ELF-1 (cell line): Measurements from ENCODE around the gene COL5A1.
A peak's percentile ranks its signal among the peaks of the same experiment; 100 is the strongest.

ENCODE experiments used
- DNase-seq: peaks from one replicate; pipeline ENCODE4 v3.0.0-alpha.2; 2016; ENCODE audit warnings: low read depth, low spot score

Gene COL5A1

DNA sequence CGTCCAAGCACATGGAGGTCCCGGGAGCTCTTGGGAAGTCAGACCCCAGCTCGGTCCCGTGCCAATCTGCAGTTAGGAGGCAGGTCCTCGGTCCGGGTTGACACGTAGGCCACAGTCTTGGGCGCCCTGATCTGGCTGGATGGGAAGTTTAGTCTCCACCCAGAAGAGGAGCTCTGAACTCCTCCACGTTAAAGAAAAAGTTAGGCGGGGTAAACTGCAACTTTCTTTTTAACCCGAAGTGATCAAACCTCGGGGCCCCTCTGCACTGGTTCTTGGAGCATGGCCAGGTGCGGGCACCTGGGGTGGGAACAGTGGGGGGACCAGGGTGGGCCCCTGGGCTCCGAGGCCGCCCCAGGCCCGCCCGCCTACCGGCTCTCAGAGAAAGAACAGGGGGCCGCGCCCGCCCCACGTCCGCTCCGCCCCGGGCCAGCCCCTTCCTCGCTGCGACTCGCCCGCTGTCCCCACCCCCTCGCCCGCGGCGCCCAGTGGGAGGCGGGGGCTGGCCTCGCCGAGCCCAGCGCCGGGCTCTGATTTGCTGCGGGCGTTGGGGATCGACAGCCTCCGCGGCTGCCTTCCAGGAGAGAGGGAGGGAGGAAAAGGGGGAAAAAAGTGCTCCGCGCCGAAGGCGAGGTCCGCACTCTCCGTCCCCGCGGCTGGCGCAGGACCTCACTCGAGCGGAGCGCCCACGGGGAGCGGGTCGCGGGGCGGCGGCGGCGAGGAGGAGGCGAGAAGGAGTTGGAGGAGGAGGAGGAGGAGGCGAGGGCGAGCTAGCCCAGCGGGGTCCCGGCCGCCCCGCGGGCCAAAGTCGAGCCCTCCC, at the start of gene COL5A1:
Gene COL5A1, plus strand, starts transcription at position 631 of the 817 bp plus-strand sequence. CDS start 385 bp downstream, outside the sequence.
- peak; percentile 93 for DNase-seq

DNA sequence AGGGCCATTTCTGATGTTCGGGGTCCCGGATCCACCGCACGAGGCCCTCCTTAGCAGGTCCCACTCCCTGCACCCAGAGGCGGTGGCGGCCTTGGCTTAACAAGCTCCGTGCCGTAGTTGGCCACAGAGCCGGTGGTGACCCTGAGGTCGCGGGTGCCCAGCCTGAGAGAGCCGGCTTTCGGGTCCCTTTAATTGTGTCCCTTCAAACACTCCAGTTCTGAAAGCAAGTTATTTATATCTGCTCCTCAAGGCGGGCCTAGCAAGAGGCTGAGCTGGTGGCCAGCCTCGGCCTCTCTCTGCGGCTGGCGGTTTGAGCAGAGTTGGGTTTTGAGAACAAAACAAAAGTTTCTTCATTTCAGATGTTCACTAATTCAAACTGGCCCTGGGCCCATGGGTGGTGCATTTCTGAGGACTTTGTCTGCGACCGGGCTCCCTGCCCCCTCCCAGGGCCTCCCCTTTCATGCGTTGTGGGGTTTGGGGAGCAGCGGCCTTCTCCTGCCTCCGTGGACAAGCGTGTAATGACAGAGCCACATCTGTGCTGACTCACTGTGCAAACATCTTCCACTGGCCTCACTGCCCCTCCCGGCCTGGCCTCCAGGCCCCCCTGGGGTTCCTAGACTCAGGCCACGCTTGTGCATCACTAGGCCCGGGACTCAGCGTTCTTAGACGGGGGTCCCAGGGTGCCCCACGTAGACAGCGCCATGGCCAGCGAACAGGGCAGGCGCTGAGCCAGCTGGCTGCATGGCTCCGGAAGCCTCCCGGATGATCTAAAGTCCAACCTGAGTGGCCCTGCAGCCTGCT, 49.4 kb upstream of the COL5A1 start:
- no peak for DNase-seq

DNA sequence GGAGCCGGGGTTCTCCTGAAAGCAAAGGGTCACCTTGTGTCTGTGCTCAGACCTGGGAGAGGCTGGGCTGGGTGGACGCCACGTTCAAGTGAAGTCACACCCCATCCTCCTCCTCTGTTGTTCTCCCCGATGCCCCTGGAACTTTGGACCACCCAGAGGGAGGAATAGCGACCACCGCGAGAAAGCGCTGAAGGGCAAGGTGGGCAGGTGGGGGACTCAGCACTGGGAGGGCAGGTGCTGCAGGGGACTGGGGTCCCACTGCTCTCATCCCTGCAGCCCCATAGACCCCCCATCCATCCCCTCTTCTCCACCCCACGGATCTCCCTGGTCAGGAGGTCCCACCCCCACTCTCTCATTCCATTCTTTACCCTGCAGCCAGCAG, 48.8 kb upstream of the COL5A1 start:
- DNase-seq: no peak

DNA sequence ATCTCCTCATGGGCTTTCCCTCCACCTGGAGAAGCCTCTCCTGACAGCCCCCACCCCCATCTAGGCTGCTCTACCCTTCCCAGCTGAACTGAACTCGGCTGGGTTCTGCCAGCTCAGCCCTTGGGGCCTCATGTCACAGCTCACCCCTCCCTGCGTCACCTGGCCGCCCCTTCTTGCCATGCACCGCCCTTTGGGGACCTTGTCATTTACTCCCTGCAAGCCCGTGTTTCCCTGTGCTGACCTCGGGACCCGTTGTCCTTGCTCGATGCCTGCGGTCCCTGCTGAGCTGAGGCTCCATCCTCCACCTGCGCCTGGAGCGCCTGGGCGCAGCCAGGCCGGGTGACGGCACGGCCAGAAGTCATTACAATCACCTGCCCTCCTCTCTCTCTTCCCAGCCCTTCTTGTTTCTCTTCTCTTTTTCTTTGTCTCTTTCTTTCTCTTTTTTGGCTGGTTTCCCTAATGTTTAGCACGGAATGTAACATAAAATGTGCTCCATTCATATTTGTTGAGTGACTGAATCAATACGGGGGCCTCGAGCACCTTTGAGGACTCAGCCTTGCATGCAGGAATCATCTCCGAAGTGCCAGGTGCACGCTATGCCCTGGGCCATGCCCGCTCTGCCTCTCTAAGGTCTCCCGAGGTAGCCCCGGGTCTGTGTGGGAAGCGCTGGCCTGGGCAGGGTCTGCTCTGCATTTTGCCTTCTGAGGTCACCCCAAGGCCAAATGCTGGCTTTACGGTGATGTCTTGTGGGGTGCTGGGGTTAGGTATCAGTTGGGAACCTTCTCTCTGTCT, 48.1 kb upstream of the COL5A1 start:
- no peak for DNase-seq

DNA sequence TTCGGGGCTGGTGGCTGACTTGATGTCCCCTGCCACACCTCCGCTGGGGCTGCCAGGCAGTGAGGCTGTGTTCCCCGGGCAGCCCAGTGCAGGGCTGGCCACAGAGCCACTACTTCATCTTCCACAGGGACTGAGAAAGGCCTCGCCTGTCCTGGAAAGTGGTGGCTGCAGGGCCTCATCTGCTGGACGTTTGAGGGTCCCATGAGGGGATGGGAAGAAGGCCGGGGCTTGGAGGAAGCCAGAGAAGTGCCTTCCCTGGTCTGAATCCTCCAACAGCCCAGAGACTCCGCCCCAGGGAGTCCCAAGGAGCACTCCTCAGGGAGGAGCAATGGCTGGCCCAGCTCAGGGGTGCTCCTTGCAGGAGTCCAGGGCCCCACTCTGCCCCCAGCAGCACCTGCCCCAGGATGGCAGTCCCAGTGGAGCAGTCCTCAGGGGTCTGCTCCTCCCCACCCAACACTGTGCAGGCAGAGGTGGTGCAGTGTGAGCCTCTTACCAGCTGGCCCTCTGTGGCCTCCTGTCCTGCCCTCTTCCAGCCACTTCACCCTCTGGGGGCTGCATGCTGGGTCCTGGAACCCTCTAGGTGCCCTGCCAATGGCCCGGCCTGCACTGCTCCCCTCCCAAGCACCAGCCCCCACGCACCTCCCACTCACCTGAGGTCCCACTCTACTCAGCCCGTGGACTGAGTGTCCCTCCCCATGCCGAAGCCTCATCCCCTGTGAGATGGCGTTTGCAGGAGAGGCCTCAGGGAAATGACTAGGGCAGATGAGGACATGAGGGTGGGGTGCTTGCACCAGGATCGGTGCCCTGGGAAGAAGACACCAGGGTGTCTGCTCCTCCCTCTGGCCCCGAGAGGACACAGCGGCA, 47.3 kb upstream of the COL5A1 start:
- DNase-seq: no peak

DNA sequence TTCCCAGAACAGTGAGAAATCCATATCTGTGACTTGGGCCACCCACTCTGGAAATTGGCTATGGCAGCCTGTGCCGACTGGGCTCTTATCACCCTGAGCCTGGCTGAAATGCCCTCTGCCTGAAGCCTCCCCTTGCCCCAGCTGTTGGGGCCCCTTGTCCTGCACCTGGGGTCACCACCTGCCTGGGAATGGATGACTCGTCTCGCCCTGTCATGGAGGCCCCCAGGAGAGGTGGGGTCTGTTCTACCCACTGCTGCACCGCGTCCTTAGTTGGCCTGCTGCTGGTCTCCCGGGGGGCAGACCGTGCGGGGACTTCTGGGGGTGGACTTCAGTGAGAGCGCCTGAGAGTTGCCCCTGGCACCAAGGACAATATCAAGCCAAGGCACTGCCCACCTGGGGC, 46.6 kb upstream of the COL5A1 start:
- DNase-seq: no peak

DNA sequence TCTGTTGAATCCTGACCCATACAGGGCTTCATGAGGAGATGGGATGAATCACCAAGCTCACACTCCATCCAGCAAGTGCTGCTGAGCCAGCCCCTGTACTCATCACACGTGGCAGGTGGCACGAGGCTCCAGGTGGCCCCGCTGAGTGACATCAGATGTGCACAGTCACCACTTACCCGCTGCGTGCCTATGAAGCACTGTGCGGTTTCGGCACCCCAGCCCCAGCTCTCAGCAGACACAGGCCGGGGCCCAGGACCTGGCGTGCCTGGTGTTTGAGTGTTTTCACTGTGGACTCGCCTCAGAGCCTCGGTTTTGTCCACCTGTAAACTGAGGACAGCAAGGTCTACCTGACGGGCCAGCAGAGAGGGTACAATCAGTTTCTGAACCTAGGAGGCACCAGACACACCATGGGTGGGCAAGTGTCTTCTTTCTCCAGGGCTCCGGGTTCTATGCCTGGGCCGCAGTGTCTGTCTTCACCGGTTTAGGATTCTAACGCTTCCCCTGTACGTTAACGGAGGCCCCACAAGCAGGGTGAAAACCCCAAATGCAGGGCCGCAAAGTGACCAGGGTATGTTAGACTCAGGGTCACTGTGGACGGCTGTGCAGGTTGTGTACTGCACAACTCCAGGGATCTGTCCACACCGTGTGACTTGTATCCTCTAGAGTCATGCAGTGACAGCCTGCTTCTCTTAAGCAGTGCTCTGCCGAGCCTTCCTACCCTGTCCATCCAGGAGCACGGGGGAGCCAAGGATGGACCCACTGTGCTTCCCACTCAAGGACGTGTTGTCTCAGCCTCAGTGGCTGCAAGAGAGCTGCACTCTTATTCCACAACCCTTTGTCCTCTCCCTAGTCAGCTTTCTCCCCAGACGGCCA, 44.3 kb upstream of the COL5A1 start:
- DNase-seq: no peak

DNA sequence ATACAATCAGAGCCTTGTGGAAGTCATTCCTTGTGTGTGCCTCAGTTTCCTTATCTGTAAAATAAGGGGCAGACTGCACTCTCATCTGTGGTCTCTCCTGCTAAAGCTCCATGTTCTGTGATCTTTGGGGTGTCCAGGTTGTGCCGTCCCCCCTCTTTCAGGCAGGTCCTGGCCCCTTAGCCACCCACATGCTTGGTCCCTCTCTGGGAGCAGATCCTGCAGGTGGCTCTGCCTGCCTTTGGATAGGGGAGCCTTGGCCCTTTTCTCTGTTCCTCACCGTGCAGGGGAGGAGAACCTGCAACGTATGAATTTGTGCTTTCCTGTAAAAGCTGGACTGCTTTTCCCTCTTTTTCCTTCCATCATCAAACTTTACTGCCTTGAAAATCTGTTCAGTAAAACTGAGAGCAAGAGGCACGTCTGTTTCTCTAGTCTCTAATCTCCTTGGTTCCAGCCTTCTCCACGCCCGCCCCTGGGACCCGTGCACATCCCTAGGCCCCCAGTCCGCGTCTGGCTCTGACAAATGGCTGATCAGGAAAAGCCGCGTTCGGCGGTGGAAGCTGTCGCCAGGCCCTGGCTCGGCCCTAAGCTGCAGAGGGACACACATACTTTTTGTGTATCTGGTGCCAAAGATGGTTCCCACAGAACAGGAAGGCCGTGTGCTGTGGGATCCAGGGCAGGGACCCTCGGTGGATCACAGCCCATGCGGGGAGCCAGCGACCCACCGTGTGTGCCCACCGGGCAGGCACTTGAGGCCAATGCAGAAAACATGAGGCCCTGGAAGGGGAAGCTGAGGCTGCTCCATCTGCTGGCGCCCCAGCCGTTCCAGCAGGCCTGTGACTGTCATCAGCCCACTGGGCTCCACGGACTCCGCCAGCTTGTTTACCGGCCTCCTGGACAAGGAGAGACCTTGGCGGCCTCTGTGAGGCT, 43.4 kb upstream of the COL5A1 start:
- DNase-seq: peak; percentile 53

DNA sequence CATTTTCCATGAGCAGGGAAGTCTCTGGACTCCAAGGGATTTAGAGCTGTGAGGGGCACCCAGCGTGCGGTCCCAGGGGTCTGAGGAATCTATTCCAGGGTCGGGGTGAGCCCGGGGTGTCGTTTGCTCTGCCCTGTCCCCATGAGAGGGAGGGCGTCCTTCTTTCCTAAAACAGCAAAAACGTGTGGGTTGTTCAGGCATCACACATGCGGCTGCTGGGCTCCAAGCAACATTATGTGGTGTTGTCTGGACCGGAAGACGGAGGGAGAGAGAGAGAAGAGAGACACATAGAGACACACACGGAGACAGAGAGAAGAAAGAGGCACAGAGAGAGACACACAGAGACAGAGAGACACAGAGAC, 42.7 kb upstream of the COL5A1 start:
- no peak for DNase-seq

DNA sequence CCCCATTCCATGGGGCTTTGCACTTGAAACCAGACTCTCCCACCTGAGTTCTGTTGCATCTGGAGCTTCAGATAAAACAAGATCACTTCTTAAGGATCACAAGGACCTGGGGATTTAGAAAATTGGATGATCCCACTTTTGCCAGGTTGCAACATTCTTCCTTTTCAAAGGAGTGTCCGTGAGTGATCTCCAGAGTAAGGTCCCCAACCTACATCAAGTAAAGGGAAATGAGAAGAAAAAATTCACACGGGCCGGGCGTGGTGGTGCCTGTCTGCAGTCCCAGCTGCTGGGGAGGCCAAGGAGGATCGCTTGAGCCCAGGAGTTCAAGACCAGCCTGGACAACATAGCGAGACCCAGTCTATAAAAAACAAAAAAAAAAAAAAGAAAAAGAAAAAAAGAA, 41.2 kb upstream of the COL5A1 start:
- peak; percentile 39 for DNase-seq

DNA sequence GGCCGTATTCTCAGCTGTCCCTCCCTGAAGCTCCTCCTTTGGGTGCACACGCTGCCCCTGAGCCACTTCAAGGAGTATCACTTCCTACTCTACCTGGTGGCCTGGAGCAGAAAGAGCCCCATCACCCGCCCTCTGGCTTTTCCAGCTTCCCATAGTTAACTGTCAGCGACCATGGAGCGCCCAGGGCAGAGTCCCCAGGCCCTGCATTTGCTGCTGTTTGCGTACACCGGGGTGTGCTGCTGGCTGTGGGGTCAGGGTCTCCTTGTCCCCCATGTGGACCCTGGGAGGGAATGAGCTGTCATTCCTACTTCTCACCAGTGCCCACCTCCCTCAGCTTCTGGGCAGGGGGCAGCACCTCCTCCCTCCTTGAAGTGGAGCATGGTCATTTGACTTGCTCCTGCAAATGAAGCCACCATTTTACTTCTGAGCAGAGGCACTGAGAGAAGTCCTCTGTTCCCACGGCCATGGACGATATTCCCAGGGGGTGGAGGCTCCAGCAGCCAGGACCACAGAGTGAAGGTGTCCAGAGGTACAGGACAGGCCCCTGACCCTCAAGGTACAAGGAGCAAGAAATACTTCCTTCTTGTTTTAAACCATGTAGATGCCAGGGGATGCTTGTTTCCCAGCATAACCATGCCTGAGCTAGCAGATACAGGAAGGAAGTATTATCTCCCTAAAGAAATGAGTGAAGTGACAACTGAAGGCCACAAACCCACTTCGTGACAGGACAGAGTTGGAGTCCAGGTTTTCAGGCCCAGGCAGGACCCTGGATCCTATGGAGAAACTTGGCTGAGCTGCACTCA, 40.6 kb upstream of the COL5A1 start:
- no peak for DNase-seq

DNA sequence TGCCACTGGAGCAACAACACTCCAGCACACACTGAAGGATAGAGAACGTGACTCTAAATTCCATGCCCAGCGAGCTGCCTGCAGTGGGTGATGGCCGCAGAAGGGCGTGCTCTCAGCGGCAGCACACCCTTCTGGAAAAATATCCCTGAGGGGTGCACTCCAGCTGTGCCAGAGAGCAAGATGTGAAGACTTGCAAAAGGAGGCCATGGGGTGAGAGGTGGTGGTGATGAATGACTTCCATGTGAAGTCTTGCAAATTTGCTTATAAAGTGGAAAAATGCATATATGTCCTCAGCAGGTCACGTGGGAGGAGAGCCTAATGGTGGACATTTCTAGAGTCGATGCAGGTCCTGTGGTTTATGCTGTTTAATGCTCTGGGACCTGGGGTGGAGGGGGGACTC, 39.8 kb upstream of the COL5A1 start:
- no peak for DNase-seq

DNA sequence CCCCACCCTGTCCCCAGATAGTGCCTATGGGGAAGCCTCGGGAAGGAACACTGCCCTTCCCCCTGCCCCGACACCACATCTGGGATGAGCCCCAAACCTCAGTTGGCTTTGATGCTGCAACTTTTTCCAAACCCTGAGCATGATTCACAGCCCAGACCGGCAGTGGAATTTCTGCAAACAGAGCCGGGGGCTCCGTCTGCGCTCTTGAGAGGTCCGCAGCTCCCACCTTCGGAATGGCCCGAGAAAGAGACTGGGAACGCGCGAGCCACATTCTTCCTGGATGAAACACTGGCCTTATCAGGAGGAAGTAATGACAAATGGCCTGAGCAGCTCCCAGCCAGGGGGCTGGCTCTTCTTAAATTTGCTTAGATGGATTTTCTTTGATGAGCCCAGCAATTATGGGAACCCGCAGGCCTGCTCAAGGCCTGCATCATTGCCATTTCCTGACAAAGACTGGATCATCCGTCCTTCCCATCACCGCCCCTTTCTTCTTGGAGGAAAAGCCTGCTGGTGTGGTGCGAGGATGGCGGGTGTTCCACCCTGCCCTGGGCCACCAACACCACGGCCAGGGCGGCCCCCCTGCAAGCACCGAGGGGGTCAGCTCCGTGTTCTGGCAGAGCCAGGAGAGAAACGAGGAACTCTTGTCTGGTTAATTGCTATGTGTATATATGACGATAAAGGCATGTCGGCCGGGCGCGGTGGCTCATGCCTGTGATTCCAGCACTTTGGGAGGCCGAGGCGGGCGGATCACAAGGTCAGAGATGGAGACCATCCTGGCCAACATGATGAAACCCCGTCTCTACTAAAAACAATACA, 38.8 kb upstream of the COL5A1 start:
- peak; percentile 98 for DNase-seq

DNA sequence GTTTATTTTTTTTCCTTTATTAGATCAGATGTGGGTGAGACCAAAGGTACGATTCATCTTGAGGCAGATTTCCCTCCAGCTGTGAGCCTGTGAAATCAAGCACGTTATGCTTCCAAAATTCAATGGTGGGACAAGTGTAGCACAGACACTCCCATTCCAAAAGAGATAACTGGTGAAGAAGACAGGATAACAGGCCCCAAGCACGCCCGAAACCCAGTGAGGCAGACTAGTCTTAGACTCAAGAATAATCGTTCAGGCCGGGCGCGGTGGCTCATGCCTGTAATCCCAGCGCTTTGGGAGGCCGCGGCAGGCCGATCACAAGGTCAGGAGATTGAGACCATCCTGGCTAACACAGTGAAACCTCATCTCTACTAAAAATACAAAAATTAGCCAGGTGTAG, 36.8 kb upstream of the COL5A1 start:
- DNase-seq: no peak

DNA sequence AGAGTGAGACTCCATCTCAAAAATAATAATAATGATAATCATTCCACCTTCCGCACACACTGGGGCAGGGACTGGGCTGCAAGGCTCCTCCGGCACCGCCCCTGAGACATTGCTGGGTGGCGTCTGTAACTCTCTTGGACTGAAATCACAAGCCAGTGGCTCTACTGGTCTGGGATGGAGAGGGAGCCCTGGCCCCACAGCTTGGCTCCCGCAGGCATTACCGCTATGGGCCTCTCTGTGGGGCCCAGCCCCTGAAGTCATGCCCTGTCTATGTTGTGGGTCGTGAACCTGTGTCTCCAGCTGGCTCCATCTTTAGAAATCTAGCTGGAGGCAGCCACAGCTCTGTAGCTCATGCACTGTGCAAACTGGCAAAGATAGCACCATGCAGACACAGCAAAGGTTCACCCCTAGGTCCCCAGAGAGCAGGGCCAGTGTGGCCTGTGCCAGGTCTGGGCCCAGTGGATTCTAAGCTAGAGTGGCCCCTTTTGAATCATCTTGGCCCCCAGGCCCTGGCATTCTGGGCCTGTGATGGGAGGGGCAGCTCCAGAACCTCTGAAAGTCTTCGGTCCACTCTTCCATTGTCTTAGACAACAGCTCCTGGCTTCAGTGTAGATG, 36.1 kb upstream of the COL5A1 start:
- DNase-seq: peak; percentile 1

DNA sequence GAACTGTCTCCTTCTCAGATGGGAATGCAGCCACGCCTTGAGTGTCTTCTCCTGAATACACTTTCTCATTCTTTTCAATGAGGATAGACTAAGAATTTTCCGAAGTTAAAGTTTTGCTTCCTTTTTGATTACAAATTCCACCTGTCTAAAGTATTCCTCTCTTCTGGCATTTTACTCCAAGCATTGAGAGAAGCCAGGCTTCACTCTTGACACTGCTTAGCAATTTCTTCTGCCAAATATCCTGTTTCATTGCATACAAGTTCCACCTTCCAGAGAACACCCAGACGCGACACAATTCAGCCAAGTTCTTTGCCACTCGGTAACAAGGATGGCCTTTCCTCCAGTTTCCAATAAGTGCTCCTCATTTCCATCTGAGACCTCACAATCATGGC, 35.6 kb upstream of the COL5A1 start:
- no peak for DNase-seq
